NCI-H2196 (cell line): Measurements from ENCODE around the gene CHCHD10.
A peak's percentile ranks its signal among the peaks of the same experiment; 100 is the strongest.

ENCODE experiments used
- DNase-seq: peaks from one replicate; lab custom pipeline; 2025; ENCODE audit not compliant: unreplicated experiment; lab: John Stamatoyannopoulos, UW

CHCHD10 gene

DNA sequence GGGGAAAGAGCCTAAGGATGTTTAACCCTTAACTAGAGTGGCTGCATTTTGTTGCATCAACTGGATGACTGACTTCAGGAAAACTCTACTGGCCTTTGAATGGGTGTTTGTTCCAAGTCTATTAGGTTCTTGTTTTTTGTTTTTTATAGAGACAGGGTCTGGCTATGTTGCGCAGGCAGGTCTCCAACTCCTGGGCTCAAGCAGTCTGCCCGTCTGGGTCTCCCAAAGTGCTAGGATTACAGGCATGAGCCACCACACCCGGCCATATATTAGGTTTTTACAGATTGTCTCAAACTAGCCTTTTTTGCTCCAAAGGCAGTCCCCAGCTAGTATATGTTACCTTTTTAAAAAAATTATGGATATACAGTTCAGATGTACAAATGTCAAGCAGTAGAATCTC lies 20.1 kb upstream of the CHCHD10 start:
- no peak for DNase-seq

DNA sequence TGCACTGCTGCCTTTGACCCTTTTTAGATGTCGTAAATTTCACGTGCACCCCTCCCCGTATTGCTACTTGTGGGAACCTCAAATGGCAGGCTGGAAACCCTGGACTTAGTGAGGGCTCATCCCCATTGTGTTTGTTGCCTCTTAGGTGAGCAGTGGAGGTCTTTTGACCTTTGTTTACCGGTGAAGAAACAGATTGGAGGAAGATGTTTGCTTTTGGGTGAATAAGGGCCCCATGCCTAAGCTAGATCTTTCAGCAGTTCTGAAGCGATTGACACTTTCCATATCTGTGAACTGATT lies 19.8 kb upstream of the CHCHD10 start:
- no peak for DNase-seq

DNA sequence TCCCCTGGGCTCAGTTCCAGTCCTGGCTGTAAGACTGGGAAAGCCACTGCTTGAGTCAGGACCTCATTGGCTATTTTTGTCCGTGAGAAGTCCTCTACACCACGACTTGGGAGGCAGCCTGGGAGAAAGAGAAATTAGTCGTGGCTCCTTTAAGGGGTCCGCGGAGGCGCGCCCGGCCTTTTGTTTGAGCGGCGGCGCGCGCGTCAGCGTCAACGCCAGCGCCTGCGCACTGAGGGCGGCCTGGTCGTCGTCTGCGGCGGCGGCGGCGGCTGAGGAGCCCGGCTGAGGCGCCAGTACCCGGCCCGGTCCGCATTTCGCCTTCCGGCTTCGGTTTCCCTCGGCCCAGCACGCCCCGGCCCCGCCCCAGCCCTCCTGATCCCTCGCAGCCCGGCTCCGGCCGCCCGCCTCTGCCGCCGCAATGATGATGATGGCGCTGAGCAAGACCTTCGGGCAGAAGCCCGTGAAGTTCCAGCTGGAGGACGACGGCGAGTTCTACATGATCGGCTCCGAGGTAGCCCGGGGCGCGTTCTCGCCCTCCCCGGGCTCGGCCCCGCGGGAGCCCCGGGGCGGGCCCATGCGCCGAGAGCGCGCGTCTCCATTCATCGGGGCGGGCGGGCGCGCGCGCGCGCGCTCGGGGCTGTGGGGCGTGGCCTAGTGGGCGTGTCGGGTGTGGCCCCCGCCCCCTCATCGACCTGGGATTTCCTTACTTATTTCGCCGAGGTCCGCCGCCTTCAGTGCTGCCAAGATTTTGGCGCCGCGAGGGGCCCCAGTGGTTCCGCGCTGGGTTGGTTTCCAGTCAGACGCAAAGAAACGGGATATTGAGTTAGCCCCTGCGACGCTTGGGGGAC lies 19.2 kb upstream of the CHCHD10 start, which contains the start of gene SMARCB1:
Gene SMARCB1, plus strand, starts transcription at position 215 of the 848 bp plus-strand sequence. Its CDS starts 204 bp downstream, at position 419.
- DNase-seq = peak; percentile 81

DNA sequence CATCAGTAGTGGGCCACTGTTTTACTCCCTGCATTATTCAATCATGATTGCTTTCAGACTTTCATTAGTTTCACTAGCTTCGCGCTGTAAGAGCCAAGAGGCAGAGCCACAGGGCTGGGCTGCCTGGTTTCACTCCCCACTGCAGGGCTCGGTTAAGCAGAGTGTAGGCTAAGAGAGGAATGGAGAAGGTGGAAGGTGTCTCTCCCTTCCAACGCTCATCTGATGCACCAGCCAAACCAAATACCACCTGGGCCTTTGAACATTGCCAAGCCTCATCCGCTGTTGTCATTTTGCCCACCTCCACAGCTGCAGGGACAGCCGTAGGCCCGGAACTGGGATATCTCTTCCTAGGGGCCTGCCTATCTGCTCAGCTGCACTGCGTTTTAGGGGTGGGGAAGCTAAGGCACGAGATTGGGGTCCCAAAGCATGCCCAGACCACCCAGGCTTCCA lies 18.5 kb upstream of the CHCHD10 start:
- no peak for DNase-seq

DNA sequence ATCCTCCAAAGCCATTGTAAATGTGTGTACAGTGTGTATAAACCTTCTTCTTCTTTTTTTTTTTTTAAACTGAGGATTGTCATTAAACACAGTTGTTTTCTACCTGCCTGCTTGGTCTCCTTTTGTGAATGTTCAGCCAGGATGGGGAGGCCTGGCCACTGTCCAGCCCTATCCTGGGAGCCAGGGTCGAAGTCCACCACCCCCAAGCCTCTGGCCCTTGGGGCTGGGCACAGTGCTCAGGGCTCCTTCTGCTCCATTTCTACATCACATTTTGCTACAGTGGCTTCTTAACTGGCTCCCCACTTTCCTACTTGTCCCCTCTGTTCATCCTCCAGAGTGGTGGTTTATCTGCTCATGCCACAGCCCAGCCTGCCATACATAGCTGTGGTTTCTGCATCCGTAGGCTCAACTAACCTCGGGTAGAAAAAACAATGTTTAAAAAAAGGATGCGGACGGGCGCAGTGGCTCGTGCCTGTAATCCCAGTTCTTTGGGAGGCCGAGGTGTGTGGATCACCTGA lies 16.5 kb upstream of the CHCHD10 start:
- no peak for DNase-seq

- no peak for DNase-seq
Measured at GRCh38 chr22:23783265-23784150, 15.7 kb upstream of the CHCHD10 start.

DNA sequence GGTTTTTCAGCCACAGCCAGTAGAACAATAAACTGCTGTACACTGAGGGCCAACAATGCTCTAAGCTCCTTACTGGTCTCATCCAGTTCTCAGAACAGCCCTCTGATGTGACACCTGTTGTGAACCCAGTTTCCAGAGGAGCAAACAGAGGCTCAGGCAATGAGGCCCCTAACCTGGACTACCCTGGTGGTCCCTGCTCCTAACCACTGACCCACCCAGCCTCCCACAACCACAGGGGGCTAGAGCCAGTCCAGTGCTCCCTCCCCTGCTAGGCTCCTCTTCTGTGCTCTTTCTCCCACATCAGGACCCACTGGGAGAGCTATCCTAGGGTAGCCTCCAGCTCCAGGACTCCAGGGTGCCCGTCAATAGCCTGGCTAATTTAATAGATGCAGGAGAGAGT lies 14.9 kb upstream of the CHCHD10 start:
- DNase-seq = no peak

DNA sequence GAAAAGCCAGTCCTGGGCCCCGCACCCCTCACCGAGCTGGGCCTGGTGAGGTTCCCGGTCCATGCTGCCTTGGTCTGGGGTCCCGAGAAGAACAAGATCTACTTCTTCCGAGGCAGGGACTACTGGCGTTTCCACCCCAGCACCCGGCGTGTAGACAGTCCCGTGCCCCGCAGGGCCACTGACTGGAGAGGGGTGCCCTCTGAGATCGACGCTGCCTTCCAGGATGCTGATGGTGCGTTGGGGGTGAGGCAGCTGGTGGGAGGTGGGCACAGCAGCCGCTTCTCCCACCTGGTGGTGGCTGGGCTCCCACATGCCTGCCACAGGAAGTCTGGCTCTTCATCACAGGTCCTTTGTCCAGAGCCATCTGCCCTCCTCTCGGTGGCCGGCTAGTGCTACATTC lies 14.5 kb upstream of the CHCHD10 start:
- DNase-seq = no peak

DNA sequence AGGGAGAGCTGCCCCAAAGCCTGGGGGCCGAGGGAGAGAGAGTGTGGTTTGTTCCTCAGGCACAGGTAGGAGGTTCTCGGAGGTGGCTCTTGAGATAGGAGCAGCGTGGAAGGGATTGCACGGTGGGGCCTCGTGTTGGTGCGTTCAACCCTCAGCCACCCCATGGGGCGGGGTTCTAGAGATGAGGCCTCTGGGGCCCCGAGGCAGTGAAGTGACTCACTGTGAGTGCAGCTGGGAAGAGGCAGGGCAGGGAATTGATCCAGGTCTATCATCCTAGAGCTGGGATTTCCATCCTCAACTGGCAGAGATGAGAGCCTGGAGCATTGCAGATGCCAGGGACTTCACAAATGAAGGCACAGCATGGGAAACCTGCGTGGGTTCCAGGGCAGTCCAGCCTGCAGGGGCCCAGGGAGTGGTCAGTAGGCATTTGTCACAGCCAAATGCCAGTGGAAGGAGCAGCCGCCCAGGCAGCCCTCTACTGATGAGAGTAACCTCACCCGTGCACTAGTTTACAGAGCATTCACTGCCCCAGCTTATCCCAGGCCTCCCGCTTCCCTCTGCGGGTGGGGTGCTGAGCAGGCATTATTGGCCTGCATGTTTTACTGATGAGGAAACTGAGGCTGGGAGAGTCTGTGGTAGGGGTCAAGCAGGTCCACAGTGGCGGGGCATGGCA lies 13.9 kb upstream of the CHCHD10 start:
- DNase-seq = no peak

GRCh38 chr22:23781065-23781464 lies 13.3 kb upstream of the CHCHD10 start:
- no peak for DNase-seq

GRCh38 chr22:23780146-23780748 lies 12.5 kb upstream of the CHCHD10 start:
- no peak for DNase-seq

GRCh38 chr22:23779731-23780130 lies 12.0 kb upstream of the CHCHD10 start:
- DNase-seq = no peak

GRCh38 chr22:23779083-23779482 lies 11.3 kb upstream of the CHCHD10 start:
- DNase-seq = no peak

DNA sequence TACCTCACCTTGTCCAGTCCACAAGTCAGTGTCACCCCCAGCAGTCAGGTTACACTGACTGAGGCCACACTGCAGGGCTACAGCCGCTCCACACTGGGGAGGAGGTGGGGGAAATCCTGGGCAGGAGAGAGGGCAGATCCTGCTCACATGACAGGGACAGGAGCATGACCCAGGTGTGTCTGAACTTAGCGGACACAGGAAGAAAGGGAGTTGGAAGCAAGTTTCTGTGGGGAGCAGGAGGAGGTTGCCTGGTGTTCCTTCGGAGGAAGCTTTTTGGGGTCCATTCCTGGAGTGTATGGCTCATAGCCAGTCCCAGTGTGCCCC lies 10.8 kb upstream of the CHCHD10 start:
- DNase-seq = no peak

- no peak for DNase-seq
Measured at GRCh38 chr22:23777776-23778576, 10.2 kb upstream of the CHCHD10 start.

GRCh38 chr22:23775779-23776375 lies 8.1 kb upstream of the CHCHD10 start:
- no peak for DNase-seq

DNA sequence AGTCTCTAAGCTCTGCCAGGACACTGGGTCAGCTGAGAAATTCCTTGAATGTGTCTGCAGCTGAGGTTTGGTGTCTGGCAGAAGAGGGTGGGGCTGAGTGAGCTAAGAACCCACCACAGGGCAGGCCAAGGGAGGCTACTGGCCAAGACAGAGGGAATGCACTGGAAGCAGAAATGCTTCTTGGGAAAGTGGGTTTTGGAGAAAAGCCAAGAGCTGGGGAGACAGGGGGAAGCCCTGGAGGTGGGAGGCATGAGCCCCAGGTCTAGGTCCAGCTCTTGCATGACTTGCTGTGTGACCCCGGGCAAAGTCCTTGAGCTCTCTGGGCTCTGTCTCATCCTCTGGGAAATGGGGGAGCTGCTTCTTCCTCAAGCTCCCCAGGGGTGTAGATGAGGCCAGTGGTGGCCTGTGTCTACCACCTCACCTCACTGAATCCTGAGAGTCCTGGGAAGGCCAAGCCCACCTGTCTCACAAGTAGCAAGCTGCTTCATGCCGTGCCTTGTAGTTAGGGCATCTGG lies 7.2 kb upstream of the CHCHD10 start:
- no peak for DNase-seq

GRCh38 chr22:23774114-23774921 lies 6.5 kb upstream of the CHCHD10 start:
- DNase-seq = no peak
